HG03066 (cell line): ENCODE data around the gene HNRNPC.
"Not testable (repeated sequence)": the region's sequence is repeated elsewhere in the genome, so short reads cannot be mapped to it uniquely, and the experiment has no call there.

ENCODE experiments used
- ATAC-seq: cut with Tn5 transposase; IDR thresholded peaks from one replicate; pipeline ENCODE4 v1.9.1; 2021; ENCODE audit warnings: low read depth; ENCODE audit not compliant: unreplicated experiment

Gene HNRNPC

DNA sequence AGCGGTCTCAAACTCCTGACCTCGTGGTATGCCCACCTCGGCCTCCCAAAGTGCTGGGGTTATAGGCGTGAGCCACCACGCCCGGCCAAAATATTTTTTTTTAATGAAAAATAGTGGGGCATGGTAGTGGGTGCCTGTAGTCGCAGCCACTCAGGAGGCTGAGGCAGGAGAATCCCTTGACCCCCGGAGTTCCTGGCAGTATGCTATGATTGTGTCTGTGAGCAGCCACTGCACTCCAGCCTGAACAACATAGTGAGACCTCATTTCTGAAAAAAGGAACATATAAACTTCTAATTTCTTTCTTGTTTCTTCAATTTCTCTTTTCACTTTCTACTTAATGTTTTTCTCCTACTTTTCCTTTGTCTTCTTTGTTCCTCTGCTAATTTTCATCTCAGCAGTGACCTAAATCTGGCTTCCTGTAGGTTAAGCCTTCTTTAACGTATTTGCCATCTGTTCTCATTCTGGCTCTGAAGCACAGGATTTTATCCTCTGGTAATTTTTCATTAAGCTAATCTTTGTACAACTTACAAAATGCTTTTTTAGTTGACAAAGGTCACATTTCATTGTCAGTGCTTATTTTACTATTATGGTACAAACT lies 6.1 kb upstream of the HNRNPC start:
- ATAC-seq, result no peak

DNA sequence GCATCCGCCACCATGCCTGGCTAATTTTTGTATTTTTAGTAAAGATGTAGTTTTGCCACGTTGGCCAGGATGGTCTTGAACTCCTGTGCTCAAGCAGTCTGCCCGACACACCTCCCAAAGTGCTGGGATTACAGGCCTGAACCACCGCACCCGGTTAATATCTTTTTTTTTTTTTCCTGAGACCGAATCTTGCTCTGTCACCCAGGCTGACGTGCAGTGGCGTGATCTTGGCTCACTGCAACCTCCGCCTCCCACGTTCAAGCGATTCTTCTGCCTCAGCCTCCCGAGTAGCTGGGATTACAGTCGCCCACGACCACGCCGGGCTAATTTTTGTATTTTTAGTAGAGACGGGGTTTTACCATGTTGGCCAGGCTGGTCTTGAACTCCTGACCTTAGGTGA lies 3.4 kb upstream of the HNRNPC start:
- ATAC-seq, result not testable (repeated sequence)

DNA sequence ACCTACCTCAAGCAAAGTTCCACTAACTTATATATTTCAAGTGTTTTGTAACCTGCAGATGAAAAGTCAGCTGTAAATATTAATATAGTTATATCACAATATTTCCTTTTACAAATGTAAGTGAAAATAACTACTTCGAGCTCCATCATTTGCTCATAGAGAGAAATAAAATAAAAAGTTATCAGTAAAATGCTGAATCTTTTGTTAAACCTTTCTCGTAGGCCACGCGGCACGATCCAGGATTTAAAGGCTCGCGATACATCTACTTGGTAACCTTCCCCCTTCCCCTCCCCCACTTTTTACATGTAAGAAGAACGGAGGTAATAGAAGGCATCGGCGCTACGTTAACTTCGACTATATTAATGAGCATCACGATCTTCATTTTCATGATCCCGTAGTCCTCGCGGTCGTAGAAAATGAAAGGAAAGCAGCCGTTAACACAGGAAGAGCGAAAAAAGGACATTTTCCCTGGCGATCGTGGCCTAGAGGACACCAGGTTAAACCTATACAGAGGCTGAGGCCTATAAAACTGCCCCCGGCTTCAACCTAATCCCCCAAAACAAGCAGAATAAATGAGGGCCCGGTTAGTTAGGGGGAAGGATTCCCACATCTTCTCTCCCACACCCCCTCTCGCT lies 508 bp downstream of the HNRNPC start:
- ATAC-seq, result no peak

DNA sequence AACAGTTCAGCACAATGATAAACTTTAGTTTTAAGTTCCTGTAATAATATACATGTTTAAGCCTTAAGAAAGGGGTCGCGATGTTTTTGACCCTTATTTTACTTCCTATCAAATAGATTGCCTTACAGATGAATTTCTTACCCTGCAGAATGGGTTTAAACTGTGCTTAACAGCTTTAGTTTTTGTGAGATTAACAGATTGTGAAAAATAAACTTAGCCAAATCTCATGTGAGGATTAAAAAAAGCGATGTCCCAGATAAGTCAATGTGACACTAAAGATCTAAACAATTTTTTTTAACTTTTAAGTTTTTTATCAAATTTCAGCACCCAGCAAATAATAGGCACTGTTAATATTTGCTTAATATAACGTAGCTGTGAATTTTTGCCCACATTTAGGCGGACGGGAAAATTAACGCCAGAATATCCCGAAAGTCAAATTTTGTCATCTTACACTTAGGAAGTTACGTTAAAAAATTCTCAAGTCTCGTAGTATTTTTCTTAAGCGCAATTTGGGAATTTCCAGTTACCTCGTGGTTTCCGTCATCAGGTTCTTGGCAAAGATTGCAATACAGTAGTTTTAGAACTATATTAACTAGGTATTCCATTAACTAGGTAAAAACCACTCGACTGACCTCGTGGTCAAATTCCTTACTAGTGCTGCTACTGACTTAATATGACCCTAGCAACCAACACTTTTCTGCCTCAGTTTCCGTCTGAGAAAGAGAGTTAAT lies 1.2 kb downstream of the HNRNPC start:
- no peak for ATAC-seq

DNA sequence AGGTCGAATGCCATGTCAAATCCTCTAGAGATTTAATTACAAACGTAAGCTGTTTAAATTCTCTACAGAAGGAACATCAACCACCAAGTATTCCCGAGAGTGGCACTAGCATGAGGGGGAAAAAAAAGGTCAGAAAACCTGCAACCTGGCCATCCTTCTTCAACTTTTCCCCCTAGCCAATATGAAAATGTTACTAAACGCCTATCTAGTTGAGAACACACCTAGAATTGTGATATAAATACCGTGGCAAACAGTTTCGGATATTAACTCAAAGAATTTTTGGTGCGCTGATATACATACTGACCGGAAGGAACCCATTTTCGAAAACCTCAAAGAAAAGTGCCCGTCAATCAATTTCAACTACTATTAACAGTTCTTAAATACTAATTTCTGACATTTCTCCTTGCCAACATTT lies 1.8 kb downstream of the HNRNPC start:
- ATAC-seq, result no peak

DNA sequence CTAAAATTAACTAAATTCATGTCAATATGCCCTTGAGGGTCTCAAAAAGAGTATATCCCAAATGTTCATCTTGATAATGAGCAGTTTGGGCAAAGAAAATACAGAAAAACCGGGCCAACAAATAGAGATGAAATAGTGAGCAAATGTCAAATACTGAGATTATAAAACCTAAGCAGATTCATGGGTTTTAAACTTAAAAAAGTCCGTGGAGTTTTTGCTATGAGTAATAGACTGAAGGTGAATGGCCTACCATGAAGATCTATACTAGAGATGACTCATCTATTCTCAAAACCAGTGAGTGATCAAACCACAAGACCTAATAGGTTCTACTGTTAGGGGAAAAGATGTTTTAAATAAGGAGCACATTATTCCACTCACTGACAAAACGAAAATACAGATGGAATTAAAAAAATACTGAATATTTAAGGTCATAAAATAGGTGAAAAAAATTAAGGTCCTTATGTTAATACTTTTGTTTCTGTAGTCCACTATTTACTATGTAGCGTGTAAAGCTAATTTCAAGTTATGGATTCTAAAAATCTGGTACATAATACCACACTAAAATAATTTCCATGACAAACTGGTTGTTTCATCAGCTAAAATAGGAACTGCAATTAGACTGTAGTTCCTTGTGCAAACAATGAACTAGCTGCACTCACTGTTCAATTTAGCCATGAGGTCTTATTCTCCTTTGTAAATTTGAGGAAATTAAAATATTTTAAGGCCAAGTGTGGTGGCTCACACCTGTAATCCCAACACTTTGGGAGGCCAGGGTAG lies 5.0 kb downstream of the HNRNPC start:
- peak; percentile 80 for ATAC-seq

DNA sequence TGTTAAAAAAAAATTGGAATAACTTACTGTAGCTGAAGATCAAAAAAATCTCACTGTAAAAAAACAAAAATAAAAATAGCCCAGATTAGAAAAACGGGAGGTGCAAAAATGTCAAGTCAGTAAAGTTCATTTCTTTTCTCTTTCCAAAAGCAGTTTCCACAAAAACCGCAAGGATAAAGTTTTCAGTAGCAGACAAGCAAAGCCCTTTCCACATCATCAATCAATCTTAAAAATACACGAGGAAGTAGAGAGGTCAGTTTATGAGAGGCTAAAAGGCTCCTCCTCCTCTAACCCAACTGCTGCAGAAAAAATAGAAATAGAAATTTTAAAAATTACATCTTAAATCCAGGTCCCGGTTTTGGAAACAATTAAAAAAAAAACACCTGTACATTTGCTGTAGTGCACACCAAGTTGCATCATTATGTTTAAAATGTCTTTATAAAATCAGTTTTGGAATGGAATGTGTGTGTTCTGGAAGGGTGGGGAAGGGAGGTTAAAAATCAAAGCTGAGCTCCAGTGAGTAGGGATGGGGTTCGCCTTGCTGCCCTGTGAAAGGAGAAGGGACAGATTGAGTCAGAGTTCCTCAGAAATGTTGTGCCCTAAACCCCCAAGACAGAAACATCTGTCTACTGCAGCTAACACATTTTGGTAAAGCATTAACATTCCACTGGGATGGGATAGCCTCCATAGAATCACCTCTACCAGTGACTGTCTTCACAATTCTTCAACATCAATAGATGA lies 5.8 kb downstream of the HNRNPC start:
- ATAC-seq, result no peak

DNA sequence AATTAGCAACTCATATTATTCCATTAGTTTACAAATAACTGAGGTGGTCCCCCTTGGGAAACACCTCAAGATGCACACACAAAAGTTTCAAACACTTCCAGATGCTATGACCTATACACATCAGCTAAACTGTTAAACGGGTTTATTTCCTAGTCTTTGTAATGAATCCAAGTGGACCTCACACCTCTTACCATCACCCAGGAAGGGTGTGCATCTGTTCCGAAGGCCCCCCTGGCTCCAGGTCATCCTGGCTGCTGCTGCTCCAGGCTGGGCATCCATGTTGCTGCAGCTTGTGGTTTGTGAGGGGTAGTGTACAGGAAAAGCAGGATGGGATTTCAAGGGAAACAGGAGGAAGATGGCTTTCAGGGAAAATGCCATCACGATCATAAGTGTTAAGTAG lies 6.8 kb downstream of the HNRNPC start:
- no peak for ATAC-seq

DNA sequence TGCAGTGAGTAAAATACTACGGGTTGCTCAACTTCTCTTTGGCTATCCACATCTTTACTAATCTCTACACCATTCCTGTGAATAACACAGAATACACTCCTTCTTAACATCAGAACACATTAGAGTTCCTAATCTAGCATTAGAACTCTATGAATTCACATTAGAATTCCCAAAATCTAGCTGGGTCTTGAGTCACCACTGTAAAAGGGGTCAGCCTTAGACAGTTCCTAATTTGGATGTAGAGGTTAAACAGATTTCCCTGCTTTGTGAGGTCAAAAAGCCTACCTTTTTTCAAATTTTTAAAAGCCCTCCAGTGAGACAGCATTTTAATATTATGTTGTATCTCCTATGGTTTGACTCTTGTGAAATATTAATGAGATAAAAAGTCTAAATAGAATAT lies 7.4 kb downstream of the HNRNPC start:
- no peak for ATAC-seq

DNA sequence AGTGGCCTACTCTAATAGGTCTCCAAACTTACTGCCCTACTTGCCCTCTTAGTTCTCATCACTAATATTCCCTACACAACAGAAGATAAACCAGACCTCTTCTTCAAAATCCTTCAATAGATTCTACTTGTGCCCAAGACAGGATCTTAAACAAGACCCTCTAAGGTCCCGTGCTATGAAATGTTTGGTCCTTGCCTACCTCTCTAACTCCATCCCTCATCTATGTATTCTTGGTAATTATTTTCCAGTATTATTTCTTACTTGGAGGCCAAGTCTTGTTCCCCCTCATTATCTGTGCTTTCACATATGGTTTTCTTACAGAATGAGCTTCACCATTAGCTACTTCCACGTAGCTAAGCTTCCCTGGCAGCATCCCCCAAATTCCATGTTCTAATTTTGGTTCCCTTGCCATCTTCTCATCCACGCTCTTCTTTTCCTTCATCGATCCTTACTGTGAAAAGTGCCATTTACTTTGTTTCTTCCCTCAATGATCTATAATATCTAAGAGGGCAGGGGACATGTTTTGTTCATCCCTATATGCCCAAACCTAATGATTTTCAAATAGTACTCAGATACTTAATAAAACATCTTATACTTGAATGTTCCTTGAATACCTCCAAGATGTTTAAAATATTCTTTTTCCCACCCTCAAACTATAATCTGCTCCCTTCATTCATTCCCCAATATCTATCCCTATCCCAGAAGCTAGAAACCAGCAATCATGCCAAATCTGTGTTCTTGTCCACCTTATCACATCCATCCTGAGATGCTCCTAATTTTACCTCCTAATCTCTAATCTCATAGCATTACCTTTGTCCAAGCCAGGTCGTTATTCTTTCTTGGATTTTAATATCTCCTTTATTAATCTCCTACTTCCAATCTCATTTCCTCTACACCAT lies 10.1 kb downstream of the HNRNPC start:
- no peak for ATAC-seq

DNA sequence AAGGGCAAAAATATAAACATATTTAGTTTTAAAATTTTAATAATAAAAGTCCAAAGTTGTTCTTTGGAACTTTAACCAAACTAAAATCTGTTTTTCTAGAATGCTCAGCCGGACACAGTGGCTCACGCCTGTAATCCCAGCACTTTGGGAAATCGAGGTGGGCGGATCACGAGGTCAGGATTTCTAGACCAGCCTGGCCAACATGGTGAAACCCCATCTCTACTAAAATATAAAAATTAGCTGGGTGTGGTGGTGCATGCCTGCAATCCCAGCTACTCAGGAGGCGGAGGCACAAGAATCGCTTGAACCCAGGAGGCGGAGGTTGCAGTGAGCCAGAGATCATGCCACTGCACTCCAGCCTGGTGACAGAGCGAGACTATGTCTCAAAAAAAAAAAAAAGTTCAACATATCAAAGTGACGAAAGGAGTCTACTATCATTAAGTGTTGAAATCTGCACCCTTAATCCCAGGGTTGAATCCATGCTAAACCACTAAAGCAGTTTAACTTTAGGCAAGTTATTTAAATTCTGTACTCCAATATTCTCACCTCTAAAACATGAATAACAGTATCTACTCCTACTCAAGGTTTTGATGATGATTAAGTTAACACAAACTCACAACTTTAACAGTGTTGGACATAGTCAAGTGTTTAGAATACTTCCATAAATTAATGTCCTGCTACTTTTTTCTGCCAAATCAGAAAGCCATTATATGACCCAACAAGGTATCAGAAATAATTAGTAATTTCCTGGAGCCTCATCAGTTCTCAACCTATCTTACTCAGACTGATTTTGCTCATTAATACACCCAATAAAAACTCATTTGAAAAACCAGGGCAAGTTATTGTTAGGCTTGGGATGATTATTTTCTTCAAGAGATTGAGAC lies 11.0 kb downstream of the HNRNPC start:
- ATAC-seq, result no peak

DNA sequence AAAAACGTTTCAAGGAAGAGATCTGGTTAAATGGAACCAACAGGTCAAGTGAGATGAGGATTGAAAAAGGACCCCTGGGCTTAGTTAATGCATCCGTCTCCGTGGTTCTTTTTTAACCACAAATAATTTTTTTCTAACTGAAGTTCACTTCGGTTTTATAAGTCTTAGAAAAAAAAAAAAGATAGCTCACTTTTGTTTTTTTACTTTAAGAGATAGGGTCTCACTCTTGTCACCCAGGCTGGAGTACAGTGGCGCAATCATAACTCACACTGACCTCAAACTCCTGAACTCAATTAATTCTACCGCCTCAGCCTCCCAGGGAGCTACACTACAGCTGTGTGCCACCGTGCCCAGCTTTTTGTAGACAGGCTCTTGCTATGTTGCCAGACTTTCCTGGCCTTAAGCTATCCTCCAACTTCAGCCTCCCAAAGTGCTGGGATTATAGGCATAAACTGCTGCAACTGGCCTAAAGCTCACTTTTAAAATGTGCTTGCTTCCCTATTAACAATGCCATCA lies 11.8 kb downstream of the HNRNPC start:
- no peak for ATAC-seq

DNA sequence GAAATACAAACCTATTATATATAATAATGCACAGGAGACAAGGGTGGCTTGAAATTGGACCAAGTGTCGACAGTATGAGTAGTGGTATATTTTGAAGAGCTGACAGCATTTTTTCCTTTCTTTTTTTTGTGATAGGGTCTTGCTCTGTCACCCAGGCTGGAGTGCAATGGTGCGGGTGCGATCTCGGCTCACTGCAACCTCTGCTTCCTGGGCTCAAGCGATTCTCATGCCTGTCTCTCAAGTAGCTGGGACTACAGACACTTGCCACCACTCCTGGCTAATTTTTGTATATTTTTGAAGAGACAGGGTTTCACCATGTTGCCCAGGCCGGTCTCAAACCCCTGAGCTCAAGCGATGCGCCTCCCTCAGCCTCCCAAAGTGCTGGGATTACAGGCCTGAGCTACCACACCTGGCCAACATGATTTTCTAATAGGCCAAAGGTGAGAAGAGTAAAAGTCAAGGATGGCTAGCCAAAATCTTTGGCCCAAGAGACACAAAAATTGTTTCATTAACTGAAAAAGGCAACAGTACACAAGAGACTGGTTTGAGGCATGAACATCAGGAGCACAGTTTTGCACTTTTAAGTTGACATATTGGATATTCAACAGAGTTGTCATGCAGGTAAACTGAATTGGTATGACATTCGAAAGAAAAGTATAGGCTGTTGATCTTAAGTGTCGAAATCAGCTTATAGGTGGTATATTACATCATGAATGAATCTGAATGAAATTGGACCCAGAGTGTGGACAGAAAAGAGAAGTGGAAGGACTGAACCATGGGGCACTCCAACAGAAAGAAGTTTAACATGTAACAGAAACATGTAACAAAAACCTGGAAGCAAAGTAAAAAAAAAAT lies 12.5 kb downstream of the HNRNPC start:
- ATAC-seq, result no peak

DNA sequence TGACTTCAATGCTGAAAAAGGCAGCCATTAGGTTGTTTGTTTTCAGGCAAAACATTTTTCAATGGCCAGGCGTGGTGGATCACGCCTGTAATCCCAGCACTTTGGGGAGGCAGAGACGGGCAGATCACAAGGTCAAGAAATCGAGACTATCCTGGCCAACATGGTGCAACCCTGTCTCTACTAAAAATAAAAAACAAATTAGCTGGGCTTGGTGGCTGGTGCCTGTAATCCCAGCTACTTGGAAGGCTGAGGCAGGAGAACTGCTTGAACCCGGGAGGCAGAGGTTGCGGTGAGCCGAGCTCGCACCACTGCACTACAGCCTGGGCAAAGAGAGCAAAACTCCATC lies 13.2 kb downstream of the HNRNPC start:
- not testable (repeated sequence) for ATAC-seq

DNA sequence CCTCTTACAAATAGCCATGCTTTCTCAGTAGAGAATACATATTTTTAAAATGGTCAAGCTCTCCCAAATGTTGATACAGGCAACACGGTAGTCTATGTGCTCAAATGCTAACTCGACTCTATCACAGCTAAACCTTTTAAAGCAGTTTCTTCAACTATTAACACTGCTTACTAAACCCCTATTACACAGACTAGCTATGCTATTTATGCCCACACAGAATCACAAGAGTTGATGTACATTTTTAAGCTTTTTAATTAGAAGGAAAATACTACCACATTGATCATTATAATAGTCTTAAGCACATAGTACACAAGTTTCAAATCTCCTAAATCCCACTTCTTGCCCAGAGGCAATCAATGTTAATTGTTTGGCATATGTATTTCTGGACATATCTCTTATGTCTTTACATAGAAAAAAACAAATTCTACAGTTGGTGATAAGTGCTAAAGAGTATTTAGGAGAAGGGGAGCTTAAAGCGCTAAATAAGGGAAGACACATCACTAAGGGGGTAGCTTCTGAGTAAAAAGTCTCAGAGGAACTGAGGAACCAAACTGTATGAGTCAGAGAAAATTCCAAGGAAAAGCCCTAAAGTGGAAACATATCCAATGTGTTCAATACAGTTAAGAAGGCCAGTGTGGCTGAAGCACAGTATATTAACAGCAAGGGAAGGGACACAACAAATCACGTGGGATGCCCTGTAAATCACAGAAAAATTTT lies 13.7 kb downstream of the HNRNPC start:
- no peak for ATAC-seq

DNA sequence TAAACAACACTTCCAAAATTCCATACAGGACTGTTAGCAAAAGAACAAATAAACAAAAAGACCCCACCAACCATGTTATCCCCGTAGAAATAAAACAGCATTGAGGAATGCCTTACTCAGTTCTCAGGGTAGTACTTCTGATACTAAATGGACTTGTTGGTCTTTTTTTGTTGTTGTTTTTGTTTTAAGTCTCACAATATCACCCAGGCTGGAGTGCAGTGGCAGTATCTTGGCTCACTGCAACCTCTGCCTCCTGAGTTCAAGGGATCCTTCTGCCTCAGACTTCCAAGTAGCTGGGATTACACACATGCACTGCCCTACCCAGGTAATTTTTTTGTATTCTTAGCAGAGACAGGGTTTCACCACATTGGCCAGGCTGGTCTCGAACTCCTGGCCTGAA lies 17.1 kb downstream of the HNRNPC start:
- no peak for ATAC-seq

DNA sequence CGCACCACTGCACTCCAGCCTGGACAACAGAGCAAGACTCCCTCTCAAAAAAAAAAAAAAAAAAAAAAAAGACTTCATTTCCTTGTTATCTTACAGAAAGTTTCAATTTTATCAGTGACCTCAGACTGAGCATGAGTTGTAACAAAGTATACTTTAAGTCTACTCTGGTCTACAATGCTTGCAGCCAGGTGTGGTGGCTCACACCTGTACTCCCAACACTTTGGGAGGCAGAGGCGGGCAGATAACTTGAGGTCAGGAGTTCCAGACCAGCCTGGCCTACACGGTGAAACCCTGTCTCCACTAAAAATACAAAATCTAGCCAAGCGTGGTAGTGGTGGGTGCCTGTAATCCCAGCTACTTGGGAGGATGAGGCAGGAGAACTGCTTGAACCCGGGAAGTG lies 18.0 kb downstream of the HNRNPC start:
- no peak for ATAC-seq
